Measurements from ENCODE around the gene GNA12.

DNA sequence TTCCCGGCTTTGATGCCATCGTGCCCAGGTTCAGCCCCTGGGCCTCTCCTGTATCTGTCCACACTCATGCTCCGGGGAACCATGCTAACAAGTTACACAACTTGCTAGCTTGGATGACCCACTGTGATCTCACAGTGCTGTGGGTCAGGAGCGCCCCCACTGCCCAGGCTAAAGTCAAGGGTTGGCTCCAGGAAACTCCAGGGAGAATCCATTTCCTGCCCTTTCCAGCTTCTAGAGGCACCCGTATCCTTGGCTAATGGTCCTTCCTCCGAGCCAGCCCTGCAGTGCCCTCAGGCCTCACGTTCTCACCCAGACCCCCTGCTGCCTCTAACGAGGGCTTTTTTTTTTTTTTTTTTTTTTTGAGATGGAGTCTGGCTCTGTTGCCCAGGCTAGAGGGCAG, 136.6 kb downstream of the GNA12 start:
- TF ChIP-seq, protein P1, sequence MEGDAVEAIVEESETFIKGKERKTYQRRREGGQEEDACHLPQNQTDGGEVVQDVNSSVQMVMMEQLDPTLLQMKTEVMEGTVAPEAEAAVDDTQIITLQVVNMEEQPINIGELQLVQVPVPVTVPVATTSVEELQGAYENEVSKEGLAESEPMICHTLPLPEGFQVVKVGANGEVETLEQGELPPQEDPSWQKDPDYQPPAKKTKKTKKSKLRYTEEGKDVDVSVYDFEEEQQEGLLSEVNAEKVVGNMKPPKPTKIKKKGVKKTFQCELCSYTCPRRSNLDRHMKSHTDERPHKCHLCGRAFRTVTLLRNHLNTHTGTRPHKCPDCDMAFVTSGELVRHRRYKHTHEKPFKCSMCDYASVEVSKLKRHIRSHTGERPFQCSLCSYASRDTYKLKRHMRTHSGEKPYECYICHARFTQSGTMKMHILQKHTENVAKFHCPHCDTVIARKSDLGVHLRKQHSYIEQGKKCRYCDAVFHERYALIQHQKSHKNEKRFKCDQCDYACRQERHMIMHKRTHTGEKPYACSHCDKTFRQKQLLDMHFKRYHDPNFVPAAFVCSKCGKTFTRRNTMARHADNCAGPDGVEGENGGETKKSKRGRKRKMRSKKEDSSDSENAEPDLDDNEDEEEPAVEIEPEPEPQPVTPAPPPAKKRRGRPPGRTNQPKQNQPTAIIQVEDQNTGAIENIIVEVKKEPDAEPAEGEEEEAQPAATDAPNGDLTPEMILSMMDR (IDR thresholded peaks at IDR 0.05; ENCODE audit: insufficient read depth, low read length), result no peak
- TF ChIP-seq GABPA (IDR thresholded peaks at IDR 0.05; ENCODE audit: low read depth), result no peak
- TF ChIP-seq, protein P2, sequence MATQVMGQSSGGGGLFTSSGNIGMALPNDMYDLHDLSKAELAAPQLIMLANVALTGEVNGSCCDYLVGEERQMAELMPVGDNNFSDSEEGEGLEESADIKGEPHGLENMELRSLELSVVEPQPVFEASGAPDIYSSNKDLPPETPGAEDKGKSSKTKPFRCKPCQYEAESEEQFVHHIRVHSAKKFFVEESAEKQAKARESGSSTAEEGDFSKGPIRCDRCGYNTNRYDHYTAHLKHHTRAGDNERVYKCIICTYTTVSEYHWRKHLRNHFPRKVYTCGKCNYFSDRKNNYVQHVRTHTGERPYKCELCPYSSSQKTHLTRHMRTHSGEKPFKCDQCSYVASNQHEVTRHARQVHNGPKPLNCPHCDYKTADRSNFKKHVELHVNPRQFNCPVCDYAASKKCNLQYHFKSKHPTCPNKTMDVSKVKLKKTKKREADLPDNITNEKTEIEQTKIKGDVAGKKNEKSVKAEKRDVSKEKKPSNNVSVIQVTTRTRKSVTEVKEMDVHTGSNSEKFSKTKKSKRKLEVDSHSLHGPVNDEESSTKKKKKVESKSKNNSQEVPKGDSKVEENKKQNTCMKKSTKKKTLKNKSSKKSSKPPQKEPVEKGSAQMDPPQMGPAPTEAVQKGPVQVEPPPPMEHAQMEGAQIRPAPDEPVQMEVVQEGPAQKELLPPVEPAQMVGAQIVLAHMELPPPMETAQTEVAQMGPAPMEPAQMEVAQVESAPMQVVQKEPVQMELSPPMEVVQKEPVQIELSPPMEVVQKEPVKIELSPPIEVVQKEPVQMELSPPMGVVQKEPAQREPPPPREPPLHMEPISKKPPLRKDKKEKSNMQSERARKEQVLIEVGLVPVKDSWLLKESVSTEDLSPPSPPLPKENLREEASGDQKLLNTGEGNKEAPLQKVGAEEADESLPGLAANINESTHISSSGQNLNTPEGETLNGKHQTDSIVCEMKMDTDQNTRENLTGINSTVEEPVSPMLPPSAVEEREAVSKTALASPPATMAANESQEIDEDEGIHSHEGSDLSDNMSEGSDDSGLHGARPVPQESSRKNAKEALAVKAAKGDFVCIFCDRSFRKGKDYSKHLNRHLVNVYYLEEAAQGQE (IDR thresholded peaks at IDR 0.05; ENCODE audit: insufficient replicate concordance, low read depth), result no peak
- no peak for TF ChIP-seq POLR2AphosphoS5 (IDR thresholded peaks at IDR 0.05; ENCODE audit: low read depth)
- TF ChIP-seq SPI1 (IDR thresholded peaks at IDR 0.05; ENCODE audit: borderline replicate concordance, low read depth), result no peak

Data from HL-60 (cell line).